HG02870 (cell line): ENCODE results near the gene KNDC1.

Experiments used
- ATAC-seq: cut with Tn5 transposase; IDR thresholded peaks from one replicate; pipeline ENCODE4 v1.9.1; 2021; ENCODE audit warnings: mild to moderate bottlenecking, moderate library complexity; ENCODE audit not compliant: unreplicated experiment

The KNDC1 gene

DNA sequence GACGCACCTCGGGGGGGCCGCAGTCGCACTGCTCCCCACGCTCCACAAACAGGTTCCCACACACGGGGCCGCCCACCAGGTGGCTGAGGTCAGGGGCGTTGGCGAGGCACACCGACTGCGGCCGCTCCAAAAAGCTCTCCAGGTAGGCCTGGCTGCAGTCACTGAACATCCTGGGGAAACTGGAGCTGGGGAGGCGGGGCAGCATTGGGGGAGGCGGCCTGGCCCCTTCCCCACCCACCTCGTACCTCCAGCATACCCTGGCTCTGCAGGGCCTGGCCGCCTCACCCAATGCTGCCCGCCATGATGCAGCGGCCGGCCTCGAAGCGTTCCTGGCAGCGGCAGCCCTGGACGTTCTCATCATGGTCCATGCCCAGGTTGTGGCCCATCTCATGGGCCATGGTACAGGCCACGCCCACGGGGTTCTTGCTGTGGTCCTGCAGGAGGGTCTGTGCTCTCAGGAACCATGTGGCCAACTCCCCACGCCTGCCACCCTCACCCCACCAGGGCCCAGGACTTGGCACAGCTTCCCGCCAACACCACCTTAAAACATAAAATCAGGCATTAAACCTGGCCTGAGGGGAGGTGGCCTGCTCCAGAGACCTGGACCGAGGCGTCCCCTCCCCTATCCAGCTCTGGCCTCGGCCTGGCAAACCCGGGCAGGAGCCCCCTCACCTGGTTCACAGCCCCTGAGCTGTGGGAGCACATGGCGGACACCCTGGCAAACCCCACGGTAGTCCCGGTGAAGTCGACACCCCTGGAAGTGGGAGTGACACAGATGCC is 111.7 kb downstream of the KNDC1 start:
- no peak for ATAC-seq

DNA sequence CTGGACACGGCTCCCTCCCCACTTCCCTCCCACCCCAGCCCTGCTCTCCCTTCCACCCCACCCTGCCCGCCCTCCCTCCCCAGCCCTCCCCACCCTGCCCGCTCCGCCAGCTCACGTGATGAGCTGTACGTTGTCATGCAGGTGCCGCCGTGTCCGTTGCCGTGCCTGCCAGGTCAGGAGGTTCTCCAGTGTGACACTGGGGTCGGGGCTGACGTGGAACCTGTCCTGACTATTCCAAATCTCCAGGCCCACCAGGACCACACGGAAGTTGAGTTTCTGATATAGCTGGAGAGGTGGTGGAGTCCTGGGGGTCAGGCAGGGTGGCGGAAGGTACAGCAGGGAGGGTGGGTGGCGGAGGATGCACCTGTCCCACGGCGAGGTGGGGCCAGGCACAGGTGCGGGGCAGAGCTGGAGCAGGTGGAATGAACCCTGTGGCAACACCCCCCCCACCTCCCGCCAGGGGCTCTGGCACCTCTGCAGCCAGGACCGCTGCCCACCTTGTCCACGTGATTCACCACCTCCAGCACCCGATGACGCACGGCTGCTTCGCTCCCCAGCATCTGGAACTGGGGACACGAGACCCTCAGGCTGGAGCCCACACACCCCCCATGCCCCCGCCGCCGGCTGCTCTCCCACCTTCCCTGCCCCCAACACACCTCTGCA is 112.4 kb downstream of the KNDC1 start:
- no peak for ATAC-seq

DNA sequence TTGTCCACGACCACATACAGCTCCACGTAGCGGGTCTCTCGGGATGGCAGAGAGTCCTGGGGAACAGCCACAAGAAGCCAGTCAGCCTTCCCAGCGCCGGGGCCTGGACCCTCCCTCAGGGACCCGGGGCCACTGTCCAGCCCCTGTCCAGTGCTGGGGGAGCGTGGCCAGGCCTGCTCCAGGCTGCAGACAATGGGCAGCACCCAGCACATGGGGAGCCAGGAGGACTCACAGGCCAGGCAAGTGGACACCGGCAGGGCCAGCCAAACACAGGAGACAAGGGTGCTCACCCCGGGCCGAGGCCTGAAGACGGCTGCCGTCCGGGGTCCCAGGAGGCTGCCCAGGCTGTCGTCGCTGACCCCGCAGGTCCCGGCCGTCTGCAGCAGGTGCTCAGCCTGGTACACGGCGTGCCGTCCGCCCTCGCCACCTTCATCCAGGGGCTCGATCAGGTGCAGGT is 113.0 kb downstream of the KNDC1 start:
- ATAC-seq, result no peak

DNA sequence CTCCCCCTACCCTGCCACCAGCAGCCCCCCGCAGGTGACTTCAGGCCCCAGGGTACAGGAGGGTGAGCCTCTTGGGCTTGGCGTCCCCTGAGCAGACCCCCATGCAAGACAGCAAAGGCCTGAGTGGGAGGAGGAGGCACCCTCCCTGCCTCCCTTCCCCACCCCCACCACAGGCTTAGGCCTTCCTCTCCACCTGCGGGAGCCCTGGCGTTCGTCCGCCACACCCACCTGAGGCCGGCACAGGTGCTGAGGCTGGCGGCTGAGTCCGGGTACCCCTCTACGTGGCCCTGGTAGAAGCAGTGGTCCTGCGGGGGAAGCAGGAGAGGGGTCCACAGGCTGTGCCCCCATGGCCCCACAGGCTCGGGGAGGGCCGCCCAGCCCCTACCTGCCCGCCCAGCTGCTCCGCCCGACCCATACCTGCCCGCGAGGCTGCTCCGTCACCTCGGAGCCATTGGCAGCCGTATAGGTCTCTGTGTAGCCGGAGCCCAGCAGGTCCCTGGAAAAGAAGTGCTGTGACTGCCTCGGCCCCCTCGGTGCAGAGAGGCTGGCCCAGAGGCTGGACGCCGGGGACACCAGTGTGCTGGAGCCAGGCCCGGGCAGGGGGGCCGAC is 113.6 kb downstream of the KNDC1 start:
- no peak for ATAC-seq

DNA sequence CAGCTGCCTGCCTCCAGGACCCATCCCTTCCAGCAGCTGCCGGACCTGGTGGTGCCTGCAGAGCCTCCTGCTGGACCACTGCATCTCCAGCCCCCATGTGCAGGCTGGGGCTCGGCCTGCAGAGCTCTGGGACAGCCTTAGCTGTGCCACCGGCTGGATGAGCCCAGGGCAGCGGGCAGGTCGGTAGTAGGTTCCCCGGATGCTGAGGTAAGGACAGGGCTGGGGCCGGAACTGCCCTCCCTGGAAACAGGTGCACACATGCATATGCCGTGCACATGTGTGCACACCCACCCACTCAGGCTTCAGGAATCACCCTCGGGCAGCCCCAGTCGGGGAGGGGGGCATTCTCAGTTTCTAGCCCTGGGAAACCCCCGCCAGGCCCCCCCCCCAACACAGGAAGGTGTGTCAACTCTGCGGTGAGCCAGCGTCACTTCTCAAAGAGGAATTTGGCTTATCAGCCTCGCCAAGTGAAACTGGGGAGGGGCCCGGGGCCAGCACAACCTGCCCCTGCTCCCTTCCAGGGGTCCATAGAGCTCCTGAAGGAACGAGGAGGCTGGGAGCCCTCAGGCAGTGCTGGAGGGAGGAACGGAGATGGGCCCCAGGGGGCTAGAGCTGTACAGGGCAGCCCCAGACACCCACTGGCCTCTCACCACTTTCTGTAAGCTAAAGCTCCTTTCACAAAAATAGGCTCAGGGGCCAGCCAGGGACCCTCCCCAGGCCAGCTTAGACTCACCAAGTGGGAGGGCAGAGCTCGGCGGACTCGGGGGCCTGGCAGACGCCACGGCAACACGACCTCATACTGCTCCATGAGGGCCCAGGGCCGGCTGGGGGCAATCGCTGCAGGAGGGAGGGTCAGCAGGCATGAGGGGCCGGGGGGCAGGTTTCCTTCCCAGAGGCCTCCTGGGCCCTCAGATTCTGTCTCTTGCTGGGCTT is 115.0 kb downstream of the KNDC1 start:
- ATAC-seq, result peak; percentile 46

DNA sequence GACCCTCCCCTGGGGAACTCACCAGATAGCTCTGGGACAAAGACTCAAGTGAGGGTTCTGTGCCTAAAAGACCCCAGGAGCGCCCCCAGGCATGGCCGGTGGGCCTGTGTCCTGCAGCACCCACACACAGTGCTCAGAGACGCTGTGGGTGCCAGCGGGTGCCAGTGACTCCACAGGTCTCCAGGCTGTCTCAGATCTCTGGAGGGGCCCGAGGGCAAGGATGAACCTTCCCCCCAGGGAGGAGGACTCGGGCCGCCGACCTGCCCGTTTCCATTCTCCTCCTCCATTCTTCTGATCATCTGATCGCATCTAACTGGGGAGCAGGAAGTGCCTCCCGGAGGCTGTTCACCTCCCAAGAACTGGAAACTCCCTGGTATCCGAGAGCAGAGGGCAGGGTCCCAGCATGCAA is 115.7 kb downstream of the KNDC1 start:
- ATAC-seq, result peak; percentile 24
